Measurements from ENCODE around the gene MX1.

- no peak for TF ChIP-seq POLR2A (IDR thresholded peaks at IDR 0.05)
- TF ChIP-seq, protein P1, sequence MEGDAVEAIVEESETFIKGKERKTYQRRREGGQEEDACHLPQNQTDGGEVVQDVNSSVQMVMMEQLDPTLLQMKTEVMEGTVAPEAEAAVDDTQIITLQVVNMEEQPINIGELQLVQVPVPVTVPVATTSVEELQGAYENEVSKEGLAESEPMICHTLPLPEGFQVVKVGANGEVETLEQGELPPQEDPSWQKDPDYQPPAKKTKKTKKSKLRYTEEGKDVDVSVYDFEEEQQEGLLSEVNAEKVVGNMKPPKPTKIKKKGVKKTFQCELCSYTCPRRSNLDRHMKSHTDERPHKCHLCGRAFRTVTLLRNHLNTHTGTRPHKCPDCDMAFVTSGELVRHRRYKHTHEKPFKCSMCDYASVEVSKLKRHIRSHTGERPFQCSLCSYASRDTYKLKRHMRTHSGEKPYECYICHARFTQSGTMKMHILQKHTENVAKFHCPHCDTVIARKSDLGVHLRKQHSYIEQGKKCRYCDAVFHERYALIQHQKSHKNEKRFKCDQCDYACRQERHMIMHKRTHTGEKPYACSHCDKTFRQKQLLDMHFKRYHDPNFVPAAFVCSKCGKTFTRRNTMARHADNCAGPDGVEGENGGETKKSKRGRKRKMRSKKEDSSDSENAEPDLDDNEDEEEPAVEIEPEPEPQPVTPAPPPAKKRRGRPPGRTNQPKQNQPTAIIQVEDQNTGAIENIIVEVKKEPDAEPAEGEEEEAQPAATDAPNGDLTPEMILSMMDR (IDR thresholded peaks at IDR 0.05) = no peak
- no peak for TF ChIP-seq POLR2AphosphoS5 (IDR thresholded peaks at IDR 0.05)
Observed at GRCh38 chr21:41398251-41398650, 27.8 kb upstream of the MX1 start.

All from prostate gland (tissue), 2 donors.